A549 treated with AZD2906 at 1 μM for 4 hours (cell line): ENCODE results near the gene NDNF. TPM values are rescaled to one million over a fixed set of nuclear protein-coding genes. Genes with fewer than 3 reads are reported as not detected.

Source experiments
- total RNA-seq: library from RNA; stranded (reverse); fragments of 200-300 nt; extraction: Qiagen RNA extraction; gene quantifications from 5 replicates; pipeline ENCODE4 v1.2.3, GENCODE V29; 2022

The NDNF gene
- total RNA-seq: not detected in 5 replicates

GRCh38 chr4:121072224-121073003 lies at the start of gene NDNF:
Gene NDNF, minus strand, starts transcription at chr4:121072535. Its CDS starts 26,698 bp downstream, at chr4:121045837.

Other genes starting within 250 kb of the NDNF start
- gene PRDM5, start 149.8 kb downstream of the NDNF start, total RNA-seq: 3.9 to 4.9 TPM (median 4.2 TPM) in 5 replicates
- 0.11 to 0.74 TPM (median 0.19 TPM) in 5 replicates for gene TNIP3, start 91.8 kb upstream of the NDNF start, total RNA-seq